ENCODE results near the gene CIB4. TPM values are rescaled to one million over a fixed set of nuclear protein-coding genes. Genes with fewer than 3 reads are reported as not detected.

CIB4 gene
- total RNA-seq, 4 donors from 2014 or later: not detected

- ATAC-seq (ENCODE audit: low FRiP score): no peak
- no peak for TF ChIP-seq CTCF (IDR thresholded peaks at IDR 0.05)
- no peak for DNase-seq (ENCODE audit: low spot score)
These were observed 32.6 kb downstream of the CIB4 start for GRCh38 chr2:26608557-26608956.

GRCh38 chr2:26607698-26608097, 33.5 kb downstream of the CIB4 start:
- TF ChIP-seq CTCF (IDR thresholded peaks at IDR 0.05): no peak
- no peak for ATAC-seq (ENCODE audit: low FRiP score)
- no peak for DNase-seq (ENCODE audit: low spot score)

GRCh38 chr2:26606847-26607190, 34.3 kb downstream of the CIB4 start:
- ATAC-seq (ENCODE audit: low FRiP score) (no peak), DNase-seq (ENCODE audit: low spot score) (no peak)
- no peak for TF ChIP-seq CTCF (IDR thresholded peaks at IDR 0.05)

GRCh38 chr2:26605999-26606846, 34.9 kb downstream of the CIB4 start:
- TF ChIP-seq CTCF (IDR thresholded peaks at IDR 0.05): no peak
- ATAC-seq (ENCODE audit: low FRiP score) (no peak), DNase-seq (ENCODE audit: low spot score) (no peak)

- ATAC-seq (ENCODE audit: low FRiP score) (peak; percentile 57), DNase-seq (ENCODE audit: low spot score) (no peak)
- TF ChIP-seq CTCF (IDR thresholded peaks at IDR 0.05): peak in 1 of 3 donors; percentile 69
These were observed 35.8 kb downstream of the CIB4 start for GRCh38 chr2:26605195-26605998.

- DNase-seq (ENCODE audit: low spot score) (no peak), ATAC-seq (ENCODE audit: low FRiP score) (no peak)
- TF ChIP-seq CTCF (IDR thresholded peaks at IDR 0.05): no peak
These were observed 38.6 kb downstream of the CIB4 start for GRCh38 chr2:26602575-26602974.

Data from omental fat pad (tissue), 4 donors.